Stimulated activated CD8-positive, alpha-beta memory T cell treated with anti-CD3 and anti-CD28 coated beads, Interleukin-15, amount 100 ng/mL, for 48 hours (primary cell): ENCODE results near the gene TTC7B.

Source experiments
- DNase-seq, 2 donors: peaks; one replicate each; pipeline ENCODE4 v3.0.0-alpha.2; 2020; ENCODE audit warnings: low read depth in 2 of 2

The TTC7B gene

GRCh38 chr14:90558983-90559590, 257.1 kb downstream of the TTC7B start:
- DNase-seq: no peak

GRCh38 chr14:90558041-90558982, 257.9 kb downstream of the TTC7B start:
- DNase-seq: no peak

GRCh38 chr14:90557516-90557915, 258.7 kb downstream of the TTC7B start:
- no peak for DNase-seq

GRCh38 chr14:90556666-90557450, 259.4 kb downstream of the TTC7B start:
- no peak for DNase-seq

GRCh38 chr14:90556012-90556477, 260.2 kb downstream of the TTC7B start:
- no peak for DNase-seq

- DNase-seq: no peak
These were observed 260.9 kb downstream of the TTC7B start for GRCh38 chr14:90555126-90556011.

- no peak for DNase-seq
These were observed 261.9 kb downstream of the TTC7B start for GRCh38 chr14:90554341-90554740.

- no peak for DNase-seq
These were observed 262.3 kb downstream of the TTC7B start for GRCh38 chr14:90553921-90554336.

GRCh38 chr14:90553298-90553920, 262.8 kb downstream of the TTC7B start:
- no peak for DNase-seq

GRCh38 chr14:90552465-90553297, 263.5 kb downstream of the TTC7B start:
- DNase-seq: no peak

GRCh38 chr14:90551733-90552464, 264.3 kb downstream of the TTC7B start:
- no peak for DNase-seq

GRCh38 chr14:90551070-90551704, 265.0 kb downstream of the TTC7B start:
- no peak for DNase-seq

- DNase-seq: no peak
These were observed 266.2 kb downstream of the TTC7B start for GRCh38 chr14:90549794-90550641.

GRCh38 chr14:90548455-90548854, 267.8 kb downstream of the TTC7B start:
- no peak for DNase-seq

GRCh38 chr14:90547968-90548367, 268.3 kb downstream of the TTC7B start:
- no peak for DNase-seq

GRCh38 chr14:90547250-90547649, 269.0 kb downstream of the TTC7B start:
- DNase-seq: no peak

- no peak for DNase-seq
These were observed 269.5 kb downstream of the TTC7B start for GRCh38 chr14:90546767-90547166.
